Measurements from ENCODE around the gene SCGB1C1. TPM values are rescaled to one million over a fixed set of nuclear protein-coding genes. Genes with fewer than 3 reads are reported as not detected.

Gene SCGB1C1
- total RNA-seq, 2 donors from 2014 or later: not detected

- H3K4me3 ChIP-seq: no peak overlapping the region
- no peak overlapping the region for H3K27ac ChIP-seq
- WGBS, 2 donors: 88 to 100% methylated on average over 2 to 5 of the region's 5 CpGs
- no peak for TF ChIP-seq CTCF (IDR thresholded peaks at IDR 0.05)
- TF ChIP-seq POLR2A (IDR thresholded peaks at IDR 0.05): no peak
- no peak for DNase-seq
- peaks cover 29% of the 10 kb centered on the region for H3K4me1 ChIP-seq
- peaks cover 11 to 36% of the 10 kb centered on the region in 2 donors for H3K36me3 ChIP-seq (replicated peaks in 1 of 2; ENCODE audit: insufficient read depth in 1 of 2, low read depth in 2 of 2)
- intact Hi-C loops (cut with DNase I): no loop called here
- no peaks in the 10 kb centered on the region for H3K9me3 ChIP-seq
- H3K27me3 ChIP-seq: no peaks in the 10 kb centered on the region
- no peak for ATAC-seq
Observed at GRCh38 chr11:210803-211180, 17.9 kb downstream of the SCGB1C1 start.

GRCh38 chr11:211295-211694 lies 18.4 kb downstream of the SCGB1C1 start:
- intact Hi-C loops (cut with DNase I): no loop called here
- TF ChIP-seq POLR2A (IDR thresholded peaks at IDR 0.05) (no peak), CTCF (IDR thresholded peaks at IDR 0.05) (no peak)
- 65% methylated on average over 5 of the region's 5 CpGs; no CpG with 5 or more reads in 1 of the 2 donors for WGBS, 2 donors
- Histone ChIP-seq H3K36me3 (replicated peaks in 1 of 2; ENCODE audit: insufficient read depth in 1 of 2, low read depth in 2 of 2) (peaks cover 11 to 36% of the 10 kb centered on the region in 2 donors), H3K4me3 (no peak overlapping the region), H3K27me3 (no peaks in the 10 kb centered on the region), H3K9me3 (no peaks in the 10 kb centered on the region), H3K27ac (no peak overlapping the region), H3K4me1 (peaks cover 24% of the 10 kb centered on the region)
- ATAC-seq (no peak), DNase-seq (peak in 1 of 4 donors; percentile 3)

GRCh38 chr11:211741-212140 lies 18.9 kb downstream of the SCGB1C1 start:
- TF ChIP-seq CTCF (IDR thresholded peaks at IDR 0.05): no peak
- no peak for TF ChIP-seq POLR2A (IDR thresholded peaks at IDR 0.05)
- Histone ChIP-seq H3K27ac (no peak overlapping the region), H3K4me1 (peaks cover 22% of the 10 kb centered on the region), H3K4me3 (no peak overlapping the region), H3K27me3 (no peaks in the 10 kb centered on the region), H3K9me3 (no peaks in the 10 kb centered on the region), H3K36me3 (replicated peaks in 1 of 2; ENCODE audit: insufficient read depth in 1 of 2, low read depth in 2 of 2) (peaks cover 11 to 36% of the 10 kb centered on the region in 2 donors)
- ATAC-seq (no peak), DNase-seq (no peak)
- 74 to 81% methylated on average over 5 to 9 of the region's 9 CpGs for WGBS, 2 donors
- intact Hi-C loops (cut with DNase I): no loop called here

GRCh38 chr11:212150-213100 lies 19.5 kb downstream of the SCGB1C1 start:
- ATAC-seq (no peak), DNase-seq (no peak)
- H3K27me3 ChIP-seq: no peaks in the 10 kb centered on the region
- no peak overlapping the region for H3K27ac ChIP-seq
- peaks cover 22% of the 10 kb centered on the region for H3K4me1 ChIP-seq
- WGBS, 2 donors: 86 to 89% methylated on average over 8 to 17 of the region's 17 CpGs
- TF ChIP-seq POLR2A (IDR thresholded peaks at IDR 0.05): no peak
- no peak for TF ChIP-seq CTCF (IDR thresholded peaks at IDR 0.05)
- peaks cover 11 to 36% of the 10 kb centered on the region in 2 donors for H3K36me3 ChIP-seq (replicated peaks in 1 of 2; ENCODE audit: insufficient read depth in 1 of 2, low read depth in 2 of 2)
- H3K9me3 ChIP-seq: no peaks in the 10 kb centered on the region
- no peak overlapping the region for H3K4me3 ChIP-seq
- intact Hi-C loops (cut with DNase I): no loop called here
